ENCODE data around the gene IL1RN.

Gene IL1RN

GRCh38 chr2:113083296-113083695 is 44.1 kb upstream of the IL1RN start:
- FAIRE-seq (no peak), DNase-seq (ENCODE audit: insufficient read length, low spot score) (no peak)
- TF ChIP-seq CTCF (IDR thresholded peaks at IDR 0.05; ENCODE audit: insufficient read depth, missing control alignments): no peak

GRCh38 chr2:113084249-113085000 is 43.0 kb upstream of the IL1RN start:
- FAIRE-seq (no peak), DNase-seq (ENCODE audit: insufficient read length, low spot score) (no peak)
- peak; percentile 16 for TF ChIP-seq CTCF (IDR thresholded peaks at IDR 0.05; ENCODE audit: insufficient read depth, missing control alignments)

- FAIRE-seq: no peak
- DNase-seq (ENCODE audit: insufficient read length, low spot score): no peak
- TF ChIP-seq CTCF (IDR thresholded peaks at IDR 0.05; ENCODE audit: insufficient read depth, missing control alignments): no peak
These were observed 41.9 kb upstream of the IL1RN start for GRCh38 chr2:113085542-113085941.

- no peak for TF ChIP-seq CTCF (IDR thresholded peaks at IDR 0.05; ENCODE audit: insufficient read depth, missing control alignments)
- no peak for DNase-seq (ENCODE audit: insufficient read length, low spot score)
- FAIRE-seq: no peak
These were observed 39.0 kb upstream of the IL1RN start for GRCh38 chr2:113088213-113088992.

- DNase-seq (ENCODE audit: insufficient read length, low spot score) (no peak), FAIRE-seq (no peak)
- no peak for TF ChIP-seq CTCF (IDR thresholded peaks at IDR 0.05; ENCODE audit: insufficient read depth, missing control alignments)
These were observed 37.5 kb upstream of the IL1RN start for GRCh38 chr2:113089916-113090315.

- no peak for TF ChIP-seq CTCF (IDR thresholded peaks at IDR 0.05; ENCODE audit: insufficient read depth, missing control alignments)
- FAIRE-seq (no peak), DNase-seq (ENCODE audit: insufficient read length, low spot score) (no peak)
These were observed 36.0 kb upstream of the IL1RN start for GRCh38 chr2:113091231-113091896.

All from D721Med (cell line).